NB4 (cell line): Measurements from ENCODE around the gene GGN.

ENCODE experiments used
- DNase-seq: peaks from one replicate; pipeline ENCODE4 v3.0.0; 2010; ENCODE audit warnings: low read depth
- H3K4me3 ChIP-seq: one replicate; pipeline ENCODE4 v1.5.1; 2011; ENCODE audit warnings: mild to moderate bottlenecking, low read depth, low read length, moderate library complexity
- CTCF ChIP-seq: IDR thresholded peaks from one replicate; pipeline ENCODE4 v1.5.1; 2012; ENCODE audit warnings: low read depth, low read length
- MAX ChIP-seq: IDR thresholded peaks from 2 replicates; pipeline ENCODE4 v1.6.1; 2011; ENCODE audit warnings: low read depth, low read length
- MYC ChIP-seq: IDR thresholded peaks from 2 replicates; pipeline ENCODE4 v1.6.1; 2011; ENCODE audit warnings: low read depth, low read length
- POLR2A ChIP-seq: IDR thresholded peaks from 2 replicates; pipeline ENCODE4 v1.6.1; 2011; ENCODE audit warnings: mild to moderate bottlenecking; ENCODE audit not compliant: insufficient read length; ENCODE audit errors: extremely low read depth

Gene GGN

DNA sequence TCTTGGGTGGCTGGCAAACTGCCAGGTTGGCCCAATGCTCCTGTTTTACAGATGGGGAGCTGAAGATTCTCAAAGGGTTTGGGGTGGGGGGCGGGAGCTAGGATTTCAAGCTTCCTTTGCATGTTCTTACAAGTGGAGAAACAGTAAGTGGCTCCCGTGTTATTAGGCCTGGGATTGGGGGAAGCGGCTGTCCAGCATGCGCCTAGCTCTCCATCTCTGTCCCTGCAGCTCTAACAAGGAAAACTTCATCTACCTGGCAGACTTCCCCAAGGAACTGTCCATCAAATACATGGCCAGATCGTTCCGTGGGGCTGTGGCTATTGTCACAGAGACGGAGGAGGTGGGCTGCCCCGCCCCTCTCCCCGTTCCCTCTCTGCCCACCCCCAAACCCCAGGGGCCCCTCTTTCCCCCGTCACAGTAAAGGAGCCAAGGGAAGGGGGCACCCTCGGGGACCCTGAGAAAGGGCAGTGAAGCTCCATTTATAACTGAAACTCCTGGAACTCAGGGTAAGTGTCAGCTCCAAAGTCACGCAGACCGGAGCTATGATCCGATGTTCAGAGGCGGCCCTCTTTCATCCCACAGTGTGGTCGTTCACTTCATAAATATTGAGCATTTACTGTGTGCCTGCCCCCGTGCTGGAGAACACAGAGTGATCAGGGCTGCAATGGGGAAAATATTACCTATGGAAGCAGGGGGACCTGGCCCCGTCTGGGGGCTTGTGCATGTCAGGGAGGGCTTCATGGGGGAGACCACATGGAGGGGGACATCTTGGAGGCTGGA is 28.4 kb downstream of the GGN start:
- no peak overlapping the region for H3K4me3 ChIP-seq
- no peak for DNase-seq
- TF ChIP-seq MAX (no peak), CTCF (no peak), POLR2A (no peak), MYC (no peak)

GRCh38 chr19:38358071-38358470 is 29.8 kb downstream of the GGN start:
- no peak overlapping the region for H3K4me3 ChIP-seq
- TF ChIP-seq CTCF (no peak), POLR2A (no peak), MYC (no peak), MAX (no peak)
- no peak for DNase-seq

DNA sequence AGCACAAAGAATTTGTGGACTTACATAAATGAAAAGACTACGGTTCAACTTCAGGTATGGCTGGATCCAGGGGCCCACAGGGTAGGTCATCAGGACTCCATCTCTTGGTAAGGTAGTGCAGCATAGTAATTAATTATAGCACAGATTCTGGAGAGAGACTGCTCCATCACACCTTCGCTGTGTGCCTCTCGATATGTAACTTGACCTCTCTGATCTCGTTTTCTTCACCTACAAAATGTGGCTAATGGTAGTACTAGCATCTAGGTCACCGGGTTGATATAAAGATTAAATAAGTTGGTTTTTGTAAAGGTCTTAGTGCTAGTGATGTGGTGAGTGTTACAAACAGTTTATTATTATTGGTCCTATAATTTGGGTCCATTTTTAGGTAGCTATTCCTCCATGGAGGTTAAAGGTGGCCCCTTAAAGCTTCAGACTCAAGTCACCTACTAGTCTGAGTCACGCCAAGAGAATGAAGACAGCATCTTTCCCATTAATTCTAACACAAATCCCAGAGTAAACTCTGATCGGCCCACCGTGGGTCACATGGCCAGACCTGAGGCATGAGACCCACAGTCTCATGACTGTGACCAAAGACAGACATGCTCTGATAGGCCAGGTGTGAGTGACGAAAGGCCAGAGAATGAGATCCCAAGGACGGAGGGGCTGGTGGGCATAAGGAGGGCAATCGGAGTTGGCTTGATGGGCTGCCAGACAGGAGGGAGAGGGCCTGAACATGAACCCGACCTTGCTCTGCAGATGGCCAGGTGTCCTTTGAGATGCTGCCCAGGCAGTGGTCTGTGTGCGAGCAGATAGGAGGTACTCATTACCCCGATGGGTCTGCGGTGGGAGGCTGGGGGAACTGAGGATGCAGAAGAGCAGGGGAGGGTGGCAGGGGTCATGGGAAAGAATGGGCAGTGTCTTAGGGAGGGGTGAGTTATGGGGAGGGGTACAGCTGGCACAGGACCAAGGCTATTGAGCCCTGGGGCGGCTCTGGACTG is 31.8 kb downstream of the GGN start:
- no peak for DNase-seq
- TF ChIP-seq MAX (no peak), CTCF (no peak), MYC (no peak)

GRCh38 chr19:38352611-38353010 is 35.2 kb downstream of the GGN start:
- H3K4me3 ChIP-seq: no peak overlapping the region
- TF ChIP-seq MYC (no peak), MAX (no peak), CTCF (no peak), POLR2A (no peak)
- DNase-seq: no peak

More for the DNA sequence above, 31.8 kb downstream of the GGN start:
- H3K4me3 ChIP-seq: no peak overlapping the region

DNA sequence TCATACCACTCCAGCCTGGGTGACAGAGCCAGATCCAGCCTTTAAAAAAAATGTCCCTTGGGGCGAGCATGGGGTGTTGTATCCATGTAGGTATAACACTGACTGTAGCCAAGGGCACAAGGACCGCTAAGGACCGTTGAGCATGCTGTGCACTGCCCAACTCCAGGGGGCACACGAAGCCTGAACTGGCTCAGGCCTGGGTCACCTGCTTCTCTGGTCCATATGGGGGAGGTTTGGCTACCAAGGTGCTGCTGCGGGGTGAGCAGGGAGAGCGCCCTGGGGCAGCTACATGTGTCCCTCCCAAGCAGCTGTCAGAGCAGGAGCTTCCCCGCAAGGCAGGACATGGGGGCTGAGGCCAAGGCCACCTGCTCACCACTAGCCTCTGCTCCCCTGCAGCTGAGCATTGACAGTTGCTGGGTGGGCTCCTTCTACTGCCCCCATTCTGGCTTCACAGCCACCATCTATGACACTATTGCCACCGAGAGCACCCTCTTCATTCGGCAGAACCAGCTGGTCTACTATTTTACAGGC is 35.9 kb downstream of the GGN start:
- no peak for TF ChIP-seq POLR2A
- no peak for TF ChIP-seq MYC
- no peak for TF ChIP-seq CTCF
- TF ChIP-seq MAX: no peak
- no peak overlapping the region for H3K4me3 ChIP-seq
- DNase-seq: no peak
